GM12878 (cell line): Measurements from ENCODE around the gene MLLT3. TPM values are rescaled to one million over a fixed set of nuclear protein-coding genes. Genes with fewer than 3 reads are reported as not detected.

Source experiments
- ATAC-seq: fragments of 200-7000 bp; cut with Tn5 transposase; 3 replicates; pipeline ENCODE4 v1.9.1; 2020; ENCODE audit warnings: mild to moderate bottlenecking, moderate library complexity
- BruUV-seq: library from RNA; stranded (reverse); fragments of 400-500 nt; replicated peaks from 2 replicates; lab custom pipeline; 2021; lab: Mats Ljungman, UMichigan
- CTCF ChIA-PET: fragments of 300-600 bp; sonication (Branson Sonifier 250); formaldehyde crosslinking; extraction: SDS; loops from one replicate; lab custom pipeline; 2021; ENCODE audit warnings: inconsistent platforms; lab: Yijun Ruan, JAX
- POLR2A ChIA-PET: fragments of 350-600 bp; formaldehyde crosslinking; extraction: SDS; loops from one replicate; lab custom pipeline; 2021; ENCODE audit warnings: inconsistent platforms; lab: Charles Lee
- RAD21 ChIA-PET: fragments of 300-600 bp; sonication (Branson Sonifier 250); formaldehyde crosslinking; loops from one replicate; lab custom pipeline; 2023; ENCODE audit warnings: antibody characterized with exemption; ENCODE audit not compliant: unreplicated experiment; lab: Charles Lee
- SMC1A ChIA-PET: fragments of 300-600 bp; sonication (Branson Sonifier 250); formaldehyde crosslinking; loops from one replicate; lab custom pipeline; 2023; ENCODE audit not compliant: unreplicated experiment, uncharacterized antibody; lab: Charles Lee
- DNase-seq: peaks from one replicate; pipeline ENCODE4 v3.0.0-alpha.2; 2011; ENCODE audit warnings: low read depth, low spot score
- FAIRE-seq: peaks from 3 replicates; lab custom pipeline; 2011; peaks lifted over from hg19 to GRCh38; lab: Jason Lieb, UNC
- H2AFZ ChIP-seq: 2 replicates; pipeline ENCODE4 v1.6.0; 2011; ENCODE audit warnings: low read depth, low read length, control low read depth; ENCODE audit not compliant: control insufficient read depth
- H3K27ac ChIP-seq: 2 replicates; pipeline ENCODE4 v1.5.1; 2011; ENCODE audit warnings: control low read depth; ENCODE audit not compliant: control insufficient read depth, insufficient read depth
- H3K27me3 ChIP-seq, 2 experiments: replicated peaks in 1 of 2; 2 replicates each; pipeline versions ENCODE4 v1.6.0 to v1.6.1; 2011; ENCODE audit warnings: low read length in 1 of 2; ENCODE audit not compliant: control insufficient read depth in 2 of 2, insufficient read depth in 2 of 2
- H3K36me3 ChIP-seq, 2 experiments: 2 replicates each; pipeline ENCODE4 v1.5.1; 2011; ENCODE audit warnings: low read length in 1 of 2; ENCODE audit not compliant: control insufficient read depth in 2 of 2, insufficient read depth in 2 of 2
- H3K4me1 ChIP-seq: 2 replicates; pipeline ENCODE4 v1.6.1; 2011; ENCODE audit warnings: mild to moderate bottlenecking, low read length, moderate library complexity, mixed read lengths; ENCODE audit not compliant: control insufficient read depth, insufficient read depth
- H3K4me2 ChIP-seq: 2 replicates; pipeline ENCODE4 v1.6.0; 2011; ENCODE audit warnings: control low read depth; ENCODE audit not compliant: control insufficient read depth, insufficient read depth
- H3K4me3 ChIP-seq: fragments of 200-600 bp; sonication (generic); 2 replicates; pipeline ENCODE4 v1.5.1; 2016
- H3K79me2 ChIP-seq: 2 replicates; pipeline ENCODE4 v1.6.0; 2011; ENCODE audit warnings: low read length; ENCODE audit not compliant: control insufficient read depth, insufficient read depth
- H3K9ac ChIP-seq: 2 replicates; pipeline ENCODE4 v1.8.0; 2011; ENCODE audit warnings: low read length, control low read depth, mixed read lengths; ENCODE audit not compliant: control insufficient read depth, insufficient read depth
- H3K9me3 ChIP-seq: replicated peaks from 3 replicates; pipeline ENCODE4 v1.5.1; 2011; ENCODE audit warnings: mild to moderate bottlenecking, low read length; ENCODE audit not compliant: control insufficient read depth, insufficient read depth
- H4K20me1 ChIP-seq: 2 replicates; pipeline ENCODE4 v1.6.0; 2011; ENCODE audit not compliant: control insufficient read depth, insufficient read depth
- BACH1 ChIP-seq: fragments of 450-650 bp; IDR thresholded peaks from 2 replicates; pipeline ENCODE4 v1.6.1; 2017; ENCODE audit warnings: mild to moderate bottlenecking, borderline replicate concordance
- EGR1 ChIP-seq, 2 experiments: IDR thresholded peaks; 1 replicate in 1 of 2; 2 replicates in 1 of 2; pipeline ENCODE4 v1.6.1; 2011 to 2012; ENCODE audit warnings: low read depth in 2 of 2, low read length in 2 of 2, borderline replicate concordance in 1 of 2, mild to moderate bottlenecking in 1 of 2, moderate library complexity in 1 of 2
- EZH2 ChIP-seq: IDR thresholded peaks from 2 replicates; pipeline ENCODE4 v1.6.1; 2012; ENCODE audit warnings: low read depth, mild to moderate bottlenecking, control low read depth, inconsistent platforms, low read length, borderline replicate concordance; ENCODE audit not compliant: control insufficient read depth
- LARP7 ChIP-seq: fragments of 450-650 bp; IDR thresholded peaks from 2 replicates; pipeline ENCODE4 v1.6.1; 2017; ENCODE audit warnings: mild to moderate bottlenecking
- MEF2B ChIP-seq: fragments of 450-650 bp; IDR thresholded peaks from 2 replicates; pipeline ENCODE4 v1.6.1; 2018; ENCODE audit warnings: mild to moderate bottlenecking, moderate library complexity; ENCODE audit not compliant: partially characterized antibody, poor library complexity, severe bottlenecking
- SMAD5 ChIP-seq: IDR thresholded peaks from 2 replicates; pipeline ENCODE4 v1.6.1; 2016; ENCODE audit warnings: antibody characterized with exemption, low read depth
- TARDBP ChIP-seq: IDR thresholded peaks from 2 replicates; pipeline ENCODE4 v1.6.1; 2016; ENCODE audit warnings: borderline replicate concordance
- ZNF217 ChIP-seq: fragments of 450-650 bp; IDR thresholded peaks from 2 replicates; pipeline ENCODE4 v1.6.1; 2017; ENCODE audit warnings: antibody characterized with exemption, mild to moderate bottlenecking
- ZSCAN29 ChIP-seq: fragments of 450-650 bp; IDR thresholded peaks from 2 replicates; pipeline ENCODE4 v1.6.1; 2017; ENCODE audit warnings: mild to moderate bottlenecking, moderate library complexity
- WGBS: methylation state at CpG from one replicate; pipeline ENCODE4 v1.1.6; 2016; ENCODE audit warnings: low lambda C conversion rate; ENCODE audit not compliant: insufficient replicate concordance, insufficient coverage; ENCODE audit errors: missing lambda C conversion rate; 5-methylcytosine and 5-hydroxymethylcytosine counted together
- in situ Hi-C: fragments of 300-500 bp; cut with MboI; formaldehyde crosslinking; loops from 9 replicates; pipeline ENCODE4 v1.14.3; 2018; ENCODE audit warnings: mixed read lengths
- intact Hi-C: fragments of 100-400 bp; cut with micrococcal nuclease; formaldehyde crosslinking; loops from one replicate; pipeline ENCODE4 v1.14.2; 2022; ENCODE audit not compliant: unreplicated experiment
- polyA plus RNA-seq, 11 experiments: library from polyadenylated mRNA; depleted of rRNA in 4 of 11; unstranded in 6 of 11; stranded (reverse) in 5 of 11; fragments of >200 nt; fragmentation: Nextera tagmentation in 4 of 11; fragmentation: Illumina TruSeq in 1 of 11; extraction: Ambion mirVana in 4 of 11; extraction: Trizol in 1 of 11; gene quantifications; 1 replicate in 1 of 11; 2 replicates in 10 of 11; pipeline versions ENCODE4 v1.2.1 to v1.2.3, GENCODE V29; 2011 to 2016; ENCODE audit warnings: inconsistent platforms in 2 of 11, missing spikeins in 2 of 11, low read depth in 1 of 11
- total RNA-seq, 4 experiments: library from RNA; depleted of rRNA in 3 of 4; stranded (reverse); fragments of >200 nt in 3 of 4; fragmentation: Illumina TruSeq in 1 of 4; extraction: Trizol in 1 of 4; gene quantifications; 2 replicates each; pipeline versions ENCODE4 v1.2.1 to v1.2.3, GENCODE V29; 2013 to 2021
- TF ChIP-seq, protein P1 (sequence below): IDR thresholded peaks from 2 replicates; pipeline ENCODE4 v1.6.1; 2011; ENCODE audit warnings: borderline replicate concordance, low read depth, mild to moderate bottlenecking, moderate library complexity, low read length; ENCODE audit not compliant: insufficient read depth, poor library complexity, severe bottlenecking
- TF ChIP-seq, protein P2 (sequence below): fragments of 450-650 bp; IDR thresholded peaks from 2 replicates; pipeline ENCODE4 v1.6.1; 2016; ENCODE audit warnings: mild to moderate bottlenecking

Gene MLLT3
- total and polyA plus RNA-seq, 10 of the 15 experiments (the other 5 are each of a cell fraction or from before 2014, with no cell fraction given): 17.7 to 72.3 (median 35.6) TPM

GRCh38 chr9:20319241-20319640 is 303.1 kb downstream of the MLLT3 start:
- in situ Hi-C loops (no loop called here), intact Hi-C loops (no loop called here)
- ChIA-PET POLR2A (no interaction called here), CTCF (interaction anchor here (1.4 to 1.5 kb wide), 2 partner anchors 8 to 21 kb away, joined by 3 read pairs; no protein-coding TSS in a partner anchor), SMC1A (interaction anchor here (2.4 to 4.7 kb wide), 2 partner anchors 8 to 14 kb away, joined by 6 to 14 read pairs; no protein-coding TSS in a partner anchor), RAD21 (interaction anchor here (1.2 kb wide), 1 partner anchor 9 kb away, joined by 4 read pairs; no protein-coding TSS in a partner anchor)
- DNase-seq (no peak), ATAC-seq (no peak), FAIRE-seq (no peak)
- Histone ChIP-seq H3K36me3 (no peaks in the 10 kb centered on the region), H3K4me3 (no peak overlapping the region), H2AFZ (no peak overlapping the region), H3K79me2 (no peaks in the 10 kb centered on the region), H3K4me1 (no peaks in the 10 kb centered on the region), H3K9ac (no peak overlapping the region), H3K27ac (no peak overlapping the region), H3K27me3 (no peaks in the 10 kb centered on the region), H3K9me3 (no peaks in the 10 kb centered on the region), H3K4me2 (no peak overlapping the region), H4K20me1 (no peaks in the 10 kb centered on the region)
- TF ChIP-seq, protein P1, sequence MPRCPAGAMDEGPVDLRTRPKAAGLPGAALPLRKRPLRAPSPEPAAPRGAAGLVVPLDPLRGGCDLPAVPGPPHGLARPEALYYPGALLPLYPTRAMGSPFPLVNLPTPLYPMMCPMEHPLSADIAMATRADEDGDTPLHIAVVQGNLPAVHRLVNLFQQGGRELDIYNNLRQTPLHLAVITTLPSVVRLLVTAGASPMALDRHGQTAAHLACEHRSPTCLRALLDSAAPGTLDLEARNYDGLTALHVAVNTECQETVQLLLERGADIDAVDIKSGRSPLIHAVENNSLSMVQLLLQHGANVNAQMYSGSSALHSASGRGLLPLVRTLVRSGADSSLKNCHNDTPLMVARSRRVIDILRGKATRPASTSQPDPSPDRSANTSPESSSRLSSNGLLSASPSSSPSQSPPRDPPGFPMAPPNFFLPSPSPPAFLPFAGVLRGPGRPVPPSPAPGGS: no peak
- TF ChIP-seq, protein P2, sequence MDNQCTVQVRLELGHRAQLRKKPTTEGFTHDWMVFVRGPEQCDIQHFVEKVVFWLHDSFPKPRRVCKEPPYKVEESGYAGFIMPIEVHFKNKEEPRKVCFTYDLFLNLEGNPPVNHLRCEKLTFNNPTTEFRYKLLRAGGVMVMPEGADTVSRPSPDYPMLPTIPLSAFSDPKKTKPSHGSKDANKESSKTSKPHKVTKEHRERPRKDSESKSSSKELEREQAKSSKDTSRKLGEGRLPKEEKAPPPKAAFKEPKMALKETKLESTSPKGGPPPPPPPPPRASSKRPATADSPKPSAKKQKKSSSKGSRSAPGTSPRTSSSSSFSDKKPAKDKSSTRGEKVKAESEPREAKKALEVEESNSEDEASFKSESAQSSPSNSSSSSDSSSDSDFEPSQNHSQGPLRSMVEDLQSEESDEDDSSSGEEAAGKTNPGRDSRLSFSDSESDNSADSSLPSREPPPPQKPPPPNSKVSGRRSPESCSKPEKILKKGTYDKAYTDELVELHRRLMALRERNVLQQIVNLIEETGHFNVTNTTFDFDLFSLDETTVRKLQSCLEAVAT: no peak
- TF ChIP-seq ZSCAN29: no peak
- TF ChIP-seq LARP7: no peak
- no peak for TF ChIP-seq SMAD5
- no peak for TF ChIP-seq ZNF217
- no peak for TF ChIP-seq BACH1
- no peak for TF ChIP-seq EGR1 (IDR thresholded peaks at IDR 0.05; ENCODE audit: borderline replicate concordance in 1 of 2, low read depth in 2 of 2, low read length in 2 of 2)
- no peak for TF ChIP-seq TARDBP
- no peak for TF ChIP-seq EZH2
- TF ChIP-seq MEF2B: no peak
- WGBS: 71% methylated on average over 8 of the region's 8 CpGs
- no TSS peak for BruUV-seq
